NT2/D1 (cell line): ENCODE results near the gene SYNGR4.

Experiments
- YY1 ChIP-seq: IDR thresholded peaks from 2 replicates; pipeline ENCODE4 v1.6.1; 2011; ENCODE audit not compliant: insufficient read length, insufficient read depth
- ZNF274 ChIP-seq: IDR thresholded peaks from 2 replicates; pipeline ENCODE4 v1.6.1; 2011; ENCODE audit warnings: mild to moderate bottlenecking, low read depth, low read length

GRCh38 chr19:48354332-48354992, 9.7 kb upstream of the SYNGR4 start:
- no peak for TF ChIP-seq YY1
- TF ChIP-seq ZNF274: no peak
